Upper lobe of left lung (tissue), 4 donors: ENCODE results near the gene ONECUT1.

Experiments used
- CTCF ChIP-seq, 6 experiments: fragments of 450-650 bp in 4 of 6; fragments of 200-600 bp in 2 of 6; sonication (generic) in 2 of 6; IDR thresholded peaks; one replicate each; pipeline ENCODE4 v1.5.1; 2016 to 2019; ENCODE audit warnings: antibody characterized with exemption in 6 of 6
- EP300 ChIP-seq, 4 donors: sonication (generic); formaldehyde crosslinking; IDR thresholded peaks; one replicate each; pipeline ENCODE4 v1.5.1; 2017; ENCODE audit warnings: antibody characterized with exemption in 4 of 4, control low read depth in 2 of 4
- POLR2A ChIP-seq, 4 donors: fragments of 450-650 bp; IDR thresholded peaks; one replicate each; pipeline ENCODE4 v1.5.1; 2016 to 2017; ENCODE audit warnings: antibody characterized with exemption in 4 of 4, mild to moderate bottlenecking in 2 of 4

- TF ChIP-seq EP300 (IDR thresholded peaks at IDR 0.05) (peak in 1 of 4 donors; percentile 79), CTCF (IDR thresholded peaks at IDR 0.05) (no peak), POLR2A (IDR thresholded peaks at IDR 0.05) (no peak)
Observed at GRCh38 chr15:52730173-52730572, 60.0 kb downstream of the ONECUT1 start.
